ENCODE measurements around the gene DENND10. TPM values are rescaled to one million over a fixed set of nuclear protein-coding genes. Genes with fewer than 3 reads are reported as not detected.
"Not testable (repeated sequence)": the region's sequence is repeated elsewhere in the genome, so short reads cannot be mapped to it uniquely, and the experiment has no call there.

DENND10 gene
- total RNA-seq, 1 donor from 2014 or later: 41.5 TPM

- TF ChIP-seq, protein P1, sequence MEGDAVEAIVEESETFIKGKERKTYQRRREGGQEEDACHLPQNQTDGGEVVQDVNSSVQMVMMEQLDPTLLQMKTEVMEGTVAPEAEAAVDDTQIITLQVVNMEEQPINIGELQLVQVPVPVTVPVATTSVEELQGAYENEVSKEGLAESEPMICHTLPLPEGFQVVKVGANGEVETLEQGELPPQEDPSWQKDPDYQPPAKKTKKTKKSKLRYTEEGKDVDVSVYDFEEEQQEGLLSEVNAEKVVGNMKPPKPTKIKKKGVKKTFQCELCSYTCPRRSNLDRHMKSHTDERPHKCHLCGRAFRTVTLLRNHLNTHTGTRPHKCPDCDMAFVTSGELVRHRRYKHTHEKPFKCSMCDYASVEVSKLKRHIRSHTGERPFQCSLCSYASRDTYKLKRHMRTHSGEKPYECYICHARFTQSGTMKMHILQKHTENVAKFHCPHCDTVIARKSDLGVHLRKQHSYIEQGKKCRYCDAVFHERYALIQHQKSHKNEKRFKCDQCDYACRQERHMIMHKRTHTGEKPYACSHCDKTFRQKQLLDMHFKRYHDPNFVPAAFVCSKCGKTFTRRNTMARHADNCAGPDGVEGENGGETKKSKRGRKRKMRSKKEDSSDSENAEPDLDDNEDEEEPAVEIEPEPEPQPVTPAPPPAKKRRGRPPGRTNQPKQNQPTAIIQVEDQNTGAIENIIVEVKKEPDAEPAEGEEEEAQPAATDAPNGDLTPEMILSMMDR (conservative IDR thresholded peaks at IDR 0.05; ENCODE audit: low read depth, low read length): no peak
- no peak for DNase-seq (ENCODE audit: low read depth)
- H3K4me3 ChIP-seq (ENCODE audit: low read depth, low read length): no peak overlapping the region
These were observed 3.3 kb upstream of the DENND10 start for GRCh38 chr10:119100434-119101238.

DNA sequence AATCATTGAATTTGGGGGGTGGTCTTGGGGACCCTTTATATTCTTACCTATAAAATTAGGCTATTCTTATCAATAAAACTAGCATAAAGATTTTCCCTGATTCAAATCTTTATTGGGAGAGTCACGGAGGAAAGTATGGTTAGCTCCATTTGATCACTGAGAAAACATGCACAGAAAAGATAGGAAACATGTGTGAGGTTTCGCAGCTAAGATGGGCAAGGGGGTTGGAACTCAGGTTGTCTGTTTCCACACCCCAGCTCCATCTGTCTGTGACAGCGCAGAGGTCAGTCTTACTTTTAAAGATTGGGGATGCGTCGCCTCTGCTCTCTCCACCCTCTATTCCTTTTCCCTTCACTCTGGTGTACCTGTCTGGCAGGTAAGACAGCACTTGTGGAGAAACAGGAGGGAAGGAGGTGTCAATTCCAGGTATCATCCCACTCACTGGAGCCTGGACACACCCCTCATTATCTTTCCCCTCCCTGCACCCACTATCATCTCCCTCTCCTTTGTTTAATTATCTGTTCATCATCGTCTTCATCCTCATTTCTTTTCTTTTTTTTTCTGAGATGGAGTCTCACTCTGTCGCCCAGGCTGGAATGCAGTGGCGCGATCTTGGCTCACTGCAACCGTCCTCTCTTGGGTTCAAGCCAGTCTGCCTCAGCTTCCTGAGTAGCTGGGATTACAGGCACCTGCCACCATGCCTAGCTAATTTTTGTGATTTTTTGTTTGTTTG lies 2.4 kb upstream of the DENND10 start:
- peak overlapping the region; percentile 24 for H3K4me3 ChIP-seq (ENCODE audit: low read depth, low read length)
- TF ChIP-seq, protein P1 (conservative IDR thresholded peaks at IDR 0.05; ENCODE audit: low read depth, low read length): no peak
- DNase-seq (ENCODE audit: low read depth): no peak

DNA sequence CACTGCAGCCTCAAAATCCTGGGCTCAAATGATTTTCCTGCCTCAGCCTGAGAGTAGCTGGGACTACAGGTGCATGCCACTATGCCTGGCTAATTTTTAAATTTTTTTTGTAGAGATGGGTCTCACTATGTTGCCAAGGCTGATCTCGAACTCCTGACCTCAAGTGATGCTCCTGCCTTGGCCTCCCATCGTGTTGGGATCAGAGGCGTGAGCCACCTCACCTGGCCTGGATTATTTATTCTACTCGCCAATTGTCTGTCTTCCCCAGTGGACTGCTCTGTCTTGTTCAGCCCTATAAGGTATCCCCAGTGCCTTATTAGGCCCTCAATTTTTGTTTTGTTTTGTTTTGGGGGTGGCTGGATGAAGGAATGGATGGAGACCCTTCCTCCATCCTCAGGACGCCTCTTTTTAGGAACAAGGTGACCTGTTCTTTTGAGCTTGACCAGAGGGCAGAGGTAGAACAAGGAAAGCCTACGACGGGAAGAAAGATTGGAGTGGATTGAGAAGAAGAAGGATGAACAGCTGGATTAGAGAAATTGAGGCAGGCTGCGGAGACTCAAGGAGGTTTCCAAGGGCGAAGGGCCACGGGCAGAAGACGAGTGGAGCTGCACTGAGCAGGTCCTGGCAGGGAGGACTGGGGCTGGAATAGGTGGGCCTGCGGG lies 541 bp upstream of the DENND10 start:
- TF ChIP-seq, protein P1 (conservative IDR thresholded peaks at IDR 0.05; ENCODE audit: low read depth, low read length): no peak
- no peak overlapping the region for H3K4me3 ChIP-seq (ENCODE audit: low read depth, low read length)
- no peak for DNase-seq (ENCODE audit: low read depth)

DNA sequence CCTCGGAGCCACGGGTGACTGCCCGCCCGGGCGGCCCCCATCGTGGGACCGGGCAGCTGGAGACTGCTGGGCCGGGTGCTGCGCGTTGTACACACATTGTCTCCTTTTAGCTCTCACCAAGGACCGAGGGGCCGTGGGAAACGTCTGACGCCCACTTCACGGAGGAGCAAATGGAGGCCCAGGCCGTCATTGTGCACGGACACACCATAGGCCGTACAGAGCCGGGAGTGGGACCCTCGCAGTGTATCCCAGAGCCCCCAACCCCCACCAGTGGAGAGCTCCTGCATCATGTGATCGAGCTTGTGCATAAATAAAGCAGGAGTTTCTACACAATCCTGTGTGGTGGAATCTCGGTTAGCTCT lies 722 bp downstream of the DENND10 start:
- TF ChIP-seq, protein P1 (conservative IDR thresholded peaks at IDR 0.05; ENCODE audit: low read depth, low read length): no peak
- no peak for DNase-seq (ENCODE audit: low read depth)
- peak overlapping the region; percentile 88 for H3K4me3 ChIP-seq (ENCODE audit: low read depth, low read length)

GRCh38 chr10:119105155-119105554 lies 1.2 kb downstream of the DENND10 start:
- TF ChIP-seq, protein P1 (conservative IDR thresholded peaks at IDR 0.05; ENCODE audit: low read depth, low read length): no peak
- H3K4me3 ChIP-seq (ENCODE audit: low read depth, low read length): peak overlapping the region; percentile 88
- DNase-seq (ENCODE audit: low read depth): no peak

- H3K4me3 ChIP-seq (ENCODE audit: low read depth, low read length); DNase-seq (ENCODE audit: low read depth): not testable (repeated sequence)
These were observed 2.0 kb downstream of the DENND10 start for GRCh38 chr10:119105899-119106298.

GRCh38 chr10:119107106-119107505 lies 3.2 kb downstream of the DENND10 start:
- not testable (repeated sequence) for DNase-seq (ENCODE audit: low read depth); H3K4me3 ChIP-seq (ENCODE audit: low read depth, low read length)

DNA sequence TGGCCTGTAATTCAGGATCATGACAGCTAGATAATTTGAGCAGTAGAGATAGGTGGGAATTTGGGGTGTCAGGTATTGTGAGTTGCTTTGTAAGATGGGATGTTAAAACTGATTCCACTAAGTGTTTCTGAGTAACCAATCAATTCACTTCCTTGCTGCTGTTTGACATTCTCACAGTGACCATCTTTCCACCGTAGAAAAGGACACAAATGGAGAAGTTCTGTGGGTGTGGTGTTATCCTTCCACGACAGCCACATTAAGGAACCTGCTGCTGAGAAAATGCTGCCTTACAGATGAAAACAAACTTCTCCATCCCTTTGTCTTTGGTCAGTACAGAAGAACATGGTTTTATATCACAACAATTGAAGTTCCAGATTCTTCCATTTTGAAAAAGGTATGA lies 3.9 kb downstream of the DENND10 start:
- H3K4me3 ChIP-seq (ENCODE audit: low read depth, low read length); DNase-seq (ENCODE audit: low read depth): not testable (repeated sequence)

All from epithelial cell of proximal tubule (primary cell).